Measurements from ENCODE around the gene LARP1. TPM values are rescaled to one million over a fixed set of nuclear protein-coding genes. Genes with fewer than 3 reads are reported as not detected.

The LARP1 gene
- total and polyA plus RNA-seq, 4 donors: 26.0 to 74.1 (median 32.6) TPM

GRCh38 chr5:154837009-154837901 is 82.1 kb downstream of the LARP1 start (continued):
- no peak for TF ChIP-seq RAD21 (IDR thresholded peaks at IDR 0.05)
- TF ChIP-seq FOXA1 (IDR thresholded peaks at IDR 0.05): peak; percentile 58
- TF ChIP-seq FOXA2 (IDR thresholded peaks at IDR 0.05): peak; percentile 67
- TF ChIP-seq HNF4G (IDR thresholded peaks at IDR 0.05): peak; percentile 61
- peak; percentile 89 to 91 for TF ChIP-seq HNF4A (conservative IDR thresholded peaks at IDR 0.05)

DNA sequence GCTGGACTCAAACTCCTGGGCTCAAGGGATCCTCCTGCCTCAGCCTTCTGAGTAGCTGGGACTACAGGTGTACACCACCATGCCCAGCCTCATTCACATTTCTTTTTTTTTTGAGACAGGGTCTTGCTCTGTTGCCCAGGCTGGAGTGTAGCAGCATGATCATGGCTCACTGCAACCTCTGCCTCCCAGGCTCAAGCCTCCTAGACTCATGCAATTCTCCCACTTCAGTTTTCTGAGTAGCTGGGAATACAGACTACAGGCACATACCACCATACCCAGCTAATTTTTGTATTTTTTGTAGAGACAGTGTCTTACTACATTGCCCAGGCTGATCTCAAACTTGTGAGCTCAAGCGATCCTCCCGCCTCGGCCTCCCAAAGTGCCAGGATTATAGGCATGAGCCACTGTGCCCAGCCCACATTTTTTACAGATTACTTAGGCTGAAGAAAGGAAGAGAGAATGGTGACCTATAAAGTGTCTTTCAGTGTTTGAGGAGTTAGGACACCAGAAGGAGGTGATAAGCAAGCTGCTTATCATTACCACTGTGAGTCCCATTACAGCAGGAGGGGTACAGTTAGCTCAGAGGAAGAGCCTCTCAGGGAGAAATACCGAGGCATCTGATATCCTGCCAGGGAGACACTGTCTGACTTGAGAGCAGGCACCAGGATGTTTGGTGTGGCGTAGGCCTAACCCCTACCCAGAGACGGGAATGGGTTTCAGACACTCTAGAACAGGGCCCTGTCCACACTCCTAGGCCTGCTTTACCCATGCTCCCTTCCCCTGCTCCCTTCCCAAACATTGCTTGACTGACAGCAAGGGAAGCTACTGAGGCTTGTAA is 85.5 kb downstream of the LARP1 start:
- no peaks in the 10 kb centered on the region for H3K9me3 ChIP-seq (ENCODE audit: control insufficient read depth in 4 of 4, low read length in 3 of 4)
- no peaks in the 10 kb centered on the region for H3K36me3 ChIP-seq (ENCODE audit: control insufficient read depth in 4 of 4, insufficient read depth in 3 of 4, low read depth in 1 of 4, low read length in 3 of 4)
- no peak overlapping the region for H3K9ac ChIP-seq (ENCODE audit: low read depth in 1 of 2, low read length in 2 of 2)
- TF ChIP-seq TAF1 (conservative IDR thresholded peaks at IDR 0.05) (no peak), MAX (IDR thresholded peaks at IDR 0.05) (no peak), FOXA1 (IDR thresholded peaks at IDR 0.05) (no peak), HNF4G (IDR thresholded peaks at IDR 0.05) (no peak), NR2F2 (IDR thresholded peaks at IDR 0.05) (no peak), SP1 (IDR thresholded peaks at IDR 0.05) (no peak), RAD21 (IDR thresholded peaks at IDR 0.05) (no peak), ZBTB33 (IDR thresholded peaks at IDR 0.05) (no peak), REST (IDR thresholded peaks at IDR 0.05) (no peak), YY1 (IDR thresholded peaks at IDR 0.05) (no peak), GABPA (IDR thresholded peaks at IDR 0.05 in 1 of 2, conservative IDR thresholded peaks at IDR 0.05 in 1 of 2) (no peak), CTCF (IDR thresholded peaks at IDR 0.05; ENCODE audit: low read depth, low read length, missing input control) (no peak)
- no peaks in the 10 kb centered on the region for H3K27me3 ChIP-seq (ENCODE audit: control insufficient read depth in 4 of 4, insufficient read depth in 4 of 4, low read length in 3 of 4)
- H3K4me1 ChIP-seq (ENCODE audit: control insufficient read depth in 4 of 4, insufficient read depth in 4 of 4, low read length in 3 of 4): peaks cover 10 to 28% (median 16%) of the 10 kb centered on the region in 4 donors
- H3K27ac ChIP-seq (ENCODE audit: low read depth in 1 of 2, low read length in 2 of 2): no peak overlapping the region
- no peak overlapping the region for H3K4me3 ChIP-seq (ENCODE audit: low read depth in 1 of 3, low read length in 3 of 3)
- peak; percentile 60 for DNase-seq (ENCODE audit: low spot score)
- 81% methylated on average over 6 of the region's 6 CpGs for WGBS

All from liver (tissue), 9 donors.